Measurements from ENCODE around the gene JTB. TPM values are rescaled to one million over a fixed set of nuclear protein-coding genes. Genes with fewer than 3 reads are reported as not detected.

Gene JTB
- total RNA-seq, 4 donors from 2014 or later, result 158 to 193 (median 180) TPM

DNA sequence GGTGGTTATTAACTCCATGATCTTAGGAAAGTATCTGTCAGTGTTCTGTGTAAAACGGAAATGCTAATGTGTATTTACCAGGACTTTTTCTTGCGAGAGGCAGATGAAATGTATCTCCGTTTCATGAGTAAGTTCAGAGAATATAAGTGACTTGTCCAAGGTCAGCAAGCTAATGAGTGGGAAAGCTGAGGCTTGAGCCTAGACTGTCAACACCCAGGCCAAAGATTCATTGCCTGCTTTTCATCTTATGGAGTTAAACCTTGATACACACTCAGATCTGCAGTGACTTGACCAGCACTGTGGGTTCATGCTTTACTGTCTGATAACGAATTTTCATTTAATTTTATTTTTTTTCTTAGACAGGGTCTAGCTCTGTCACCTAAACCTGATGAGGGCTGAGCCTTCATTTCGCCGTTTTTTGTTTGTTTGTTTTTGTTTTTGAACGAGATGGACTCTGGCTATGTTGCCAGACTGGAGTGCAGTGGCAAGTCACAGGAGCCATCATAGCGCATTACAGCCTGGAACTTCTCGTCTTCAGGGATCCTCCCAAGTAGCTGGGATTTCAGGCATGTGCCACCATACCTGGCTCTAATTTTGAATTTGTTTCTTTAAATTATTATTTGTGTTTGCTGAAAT is 918 bp upstream of the JTB start:
- Histone ChIP-seq H3K4me1 (peaks cover 0 to 32% (median 6%) of the 10 kb centered on the region in 3 donors), H3K27me3 (no peaks in the 10 kb centered on the region), H3K4me3 (peak overlapping the region; percentile 68 to 96), H3K27ac (peak overlapping the region in 3 of 4 donors; percentile 90 to 95 (median 94)), H3K9me3 (no peaks in the 10 kb centered on the region), H3K36me3 (peaks cover 0 to 64% of the 10 kb centered on the region in 2 donors)
- 54 to 63% methylated on average over 8 to 9 of the region's 9 CpGs for WGBS, 2 donors (ENCODE audit: low coverage in 1 of 2)
- TF ChIP-seq, protein P1, sequence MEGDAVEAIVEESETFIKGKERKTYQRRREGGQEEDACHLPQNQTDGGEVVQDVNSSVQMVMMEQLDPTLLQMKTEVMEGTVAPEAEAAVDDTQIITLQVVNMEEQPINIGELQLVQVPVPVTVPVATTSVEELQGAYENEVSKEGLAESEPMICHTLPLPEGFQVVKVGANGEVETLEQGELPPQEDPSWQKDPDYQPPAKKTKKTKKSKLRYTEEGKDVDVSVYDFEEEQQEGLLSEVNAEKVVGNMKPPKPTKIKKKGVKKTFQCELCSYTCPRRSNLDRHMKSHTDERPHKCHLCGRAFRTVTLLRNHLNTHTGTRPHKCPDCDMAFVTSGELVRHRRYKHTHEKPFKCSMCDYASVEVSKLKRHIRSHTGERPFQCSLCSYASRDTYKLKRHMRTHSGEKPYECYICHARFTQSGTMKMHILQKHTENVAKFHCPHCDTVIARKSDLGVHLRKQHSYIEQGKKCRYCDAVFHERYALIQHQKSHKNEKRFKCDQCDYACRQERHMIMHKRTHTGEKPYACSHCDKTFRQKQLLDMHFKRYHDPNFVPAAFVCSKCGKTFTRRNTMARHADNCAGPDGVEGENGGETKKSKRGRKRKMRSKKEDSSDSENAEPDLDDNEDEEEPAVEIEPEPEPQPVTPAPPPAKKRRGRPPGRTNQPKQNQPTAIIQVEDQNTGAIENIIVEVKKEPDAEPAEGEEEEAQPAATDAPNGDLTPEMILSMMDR (IDR thresholded peaks at IDR 0.05), result no peak
- TF ChIP-seq EP300 (IDR thresholded peaks at IDR 0.05) (no peak), POLR2AphosphoS5 (IDR thresholded peaks at IDR 0.05) (no peak), POLR2A (IDR thresholded peaks at IDR 0.05) (no peak)
- ATAC-seq, result no peak

GRCh38 chr1:153976819-153977249 is 640 bp downstream of the JTB start:
- peaks cover 0 to 59% of the 10 kb centered on the region in 2 donors for H3K36me3 ChIP-seq
- no peaks in the 10 kb centered on the region for H3K27me3 ChIP-seq
- no peak for ATAC-seq
- H3K9me3 ChIP-seq, result no peaks in the 10 kb centered on the region
- peaks cover 0 to 32% (median 6%) of the 10 kb centered on the region in 3 donors for H3K4me1 ChIP-seq
- peak overlapping the region; percentile 71 to 95 (median 92) for H3K27ac ChIP-seq
- TF ChIP-seq POLR2AphosphoS5 (IDR thresholded peaks at IDR 0.05), result no peak
- WGBS, 2 donors (ENCODE audit: low coverage in 1 of 2), result 0 to 3% methylated on average over 6 to 8 of the region's 16 CpGs
- H3K4me3 ChIP-seq, result peak overlapping the region; percentile 68 to 96

DNA sequence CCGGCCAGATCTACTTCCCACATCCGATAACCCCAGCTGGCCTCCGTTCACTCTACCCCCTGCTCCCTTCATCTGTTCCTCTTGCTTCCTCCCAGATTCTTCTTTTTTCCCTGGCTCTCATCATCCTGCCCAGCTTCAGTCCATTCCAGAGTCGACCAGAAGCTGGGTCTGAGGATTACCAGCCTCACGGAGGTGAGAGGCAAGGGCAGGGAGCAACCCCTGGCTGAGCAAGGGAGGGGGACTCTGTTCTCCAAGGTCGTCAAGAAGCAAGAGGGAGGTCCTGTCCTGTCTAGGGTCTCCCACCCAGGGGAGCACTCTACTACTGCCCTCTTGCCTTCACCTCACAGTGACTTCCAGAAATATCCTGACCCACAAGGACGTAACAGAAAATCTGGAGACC is 3.9 kb downstream of the JTB start:
- Histone ChIP-seq H3K4me3 (no peak overlapping the region), H3K9me3 (no peaks in the 10 kb centered on the region), H3K4me1 (peaks cover 0 to 31% (median 7%) of the 10 kb centered on the region in 3 donors), H3K36me3 (peaks cover 0 to 39% of the 10 kb centered on the region in 2 donors), H3K27me3 (no peaks in the 10 kb centered on the region), H3K27ac (no peak overlapping the region)
- no peak for ATAC-seq
- 65% methylated on average over 6 of the region's 7 CpGs; no CpG with 5 or more reads in 1 of the 2 donors for WGBS, 2 donors (ENCODE audit: low coverage in 1 of 2)
- TF ChIP-seq POLR2A (IDR thresholded peaks at IDR 0.05) (no peak), POLR2AphosphoS5 (IDR thresholded peaks at IDR 0.05) (no peak), EP300 (IDR thresholded peaks at IDR 0.05) (no peak)
- TF ChIP-seq, protein P1 (IDR thresholded peaks at IDR 0.05), result no peak

- H3K36me3 ChIP-seq, result peaks cover 0 to 39% of the 10 kb centered on the region in 2 donors
- WGBS, 2 donors (ENCODE audit: low coverage in 1 of 2), result 84 to 90% methylated on average over 1 to 3 of the region's 3 CpGs
- peaks cover 0 to 31% (median 11%) of the 10 kb centered on the region in 3 donors for H3K4me1 ChIP-seq
- H3K27ac ChIP-seq, result no peak overlapping the region
- no peak for ATAC-seq
- H3K9me3 ChIP-seq, result no peaks in the 10 kb centered on the region
- TF ChIP-seq POLR2AphosphoS5 (IDR thresholded peaks at IDR 0.05), result no peak
- no peak for TF ChIP-seq EP300 (IDR thresholded peaks at IDR 0.05)
- TF ChIP-seq, protein P1 (IDR thresholded peaks at IDR 0.05), result no peak
- no peak for TF ChIP-seq POLR2A (IDR thresholded peaks at IDR 0.05)
- H3K27me3 ChIP-seq, result no peaks in the 10 kb centered on the region
- H3K4me3 ChIP-seq, result no peak overlapping the region
Measured at GRCh38 chr1:153973071-153973470, 4.4 kb downstream of the JTB start.

- Histone ChIP-seq H3K36me3 (peaks cover 0 to 30% of the 10 kb centered on the region in 2 donors), H3K27ac (no peak overlapping the region), H3K4me1 (peaks cover 0 to 31% (median 14%) of the 10 kb centered on the region in 3 donors), H3K27me3 (no peaks in the 10 kb centered on the region), H3K9me3 (no peaks in the 10 kb centered on the region), H3K4me3 (no peak overlapping the region)
- ATAC-seq, result no peak
- 67 to 81% methylated on average over 1 to 2 of the region's 2 CpGs for WGBS, 2 donors (ENCODE audit: low coverage in 1 of 2)
- no peak for TF ChIP-seq POLR2A (IDR thresholded peaks at IDR 0.05)
- TF ChIP-seq, protein P1 (IDR thresholded peaks at IDR 0.05), result no peak
- TF ChIP-seq POLR2AphosphoS5 (IDR thresholded peaks at IDR 0.05), result no peak
- no peak for TF ChIP-seq EP300 (IDR thresholded peaks at IDR 0.05)
Measured at GRCh38 chr1:153970346-153970745, 7.1 kb downstream of the JTB start.

All from gastroesophageal sphincter (tissue), 4 donors.